CD4-positive, alpha-beta T cell treated with Interleukin-15 for 1 hour (primary cell): ENCODE results near the gene FOXRED2.
A peak's percentile ranks its signal among the peaks of the same experiment; 100 is the strongest.

Experiments
- DNase-seq: peaks from one replicate; pipeline ENCODE4 v3.0.0-alpha.2; 2020

Gene FOXRED2

GRCh38 chr22:36512991-36513390, 6.2 kb upstream of the FOXRED2 start:
- DNase-seq: no peak

- no peak for DNase-seq
These were observed 5.5 kb upstream of the FOXRED2 start for GRCh38 chr22:36512333-36512732.

- peak; percentile 31 for DNase-seq
These were observed 4.4 kb upstream of the FOXRED2 start for GRCh38 chr22:36510966-36511881.

- DNase-seq: no peak
These were observed 3.5 kb upstream of the FOXRED2 start for GRCh38 chr22:36510384-36510783.

GRCh38 chr22:36507518-36508010, 724 bp upstream of the FOXRED2 start:
- no peak for DNase-seq

- no peak for DNase-seq
These were observed 723 bp downstream of the FOXRED2 start for GRCh38 chr22:36505998-36506635.

- no peak for DNase-seq
These were observed 8.8 kb downstream of the FOXRED2 start for GRCh38 chr22:36497910-36498665.

GRCh38 chr22:36493690-36494110, 13.1 kb downstream of the FOXRED2 start:
- DNase-seq: peak; percentile 69

- no peak for DNase-seq
These were observed 14.7 kb downstream of the FOXRED2 start for GRCh38 chr22:36492109-36492508.

- DNase-seq: no peak
These were observed 15.7 kb downstream of the FOXRED2 start for GRCh38 chr22:36491155-36491554.

- DNase-seq: peak; percentile 57
These were observed 20.0 kb downstream of the FOXRED2 start for GRCh38 chr22:36486619-36487384.

- peak; percentile 97 for DNase-seq
These were observed 25.3 kb downstream of the FOXRED2 start, which contains the start of gene TXN2 for GRCh38 chr22:36481393-36482168. TSS of gene TXN2 (minus strand) at chr22:36481640. CDS start at chr22:36480837, 803 bp downstream.

GRCh38 chr22:36480941-36481392, 25.9 kb downstream of the FOXRED2 start:
- DNase-seq: no peak

GRCh38 chr22:36478966-36479365, 27.9 kb downstream of the FOXRED2 start:
- no peak for DNase-seq

GRCh38 chr22:36475341-36475740, 31.5 kb downstream of the FOXRED2 start:
- no peak for DNase-seq

GRCh38 chr22:36472689-36473088, 34.2 kb downstream of the FOXRED2 start:
- DNase-seq: no peak

GRCh38 chr22:36471341-36471821, 35.5 kb downstream of the FOXRED2 start:
- no peak for DNase-seq

- DNase-seq: no peak
These were observed 35.9 kb downstream of the FOXRED2 start for GRCh38 chr22:36470994-36471331.

- DNase-seq: peak; percentile 88
These were observed 36.5 kb downstream of the FOXRED2 start for GRCh38 chr22:36470162-36470993.

GRCh38 chr22:36469094-36469710, 37.6 kb downstream of the FOXRED2 start:
- DNase-seq: no peak
